Activated T-helper 1 cell treated with anti-CD3 and anti-CD28 coated beads, Interleukin-12 subunit alpha, Interleukin-12 subunit beta, Interleukin-2, Interleukin-4 antibody, amounts not matched to agents 30 ng/mL and 10 ng/mL and 1 ng/mL, durations not matched to agents 14 hours and 24 hours and 36 hours (primary cell): ENCODE results near the gene CREB5. TPM values are rescaled to one million over a fixed set of nuclear protein-coding genes. Genes with fewer than 3 reads are reported as not detected.

Experiments used
- DNase-seq: peaks from one replicate; pipeline ENCODE4 v3.0.0; 2021; ENCODE audit warnings: low spot score
- H3K27ac Mint-ChIP-seq: one replicate; pipeline ENCODE4 v1.8.0; 2021; ENCODE audit warnings: mild to moderate bottlenecking, mixed read lengths
- H3K27me3 Mint-ChIP-seq: one replicate; pipeline ENCODE4 v1.8.0; 2022; ENCODE audit warnings: mild to moderate bottlenecking, moderate library complexity, mixed read lengths; ENCODE audit not compliant: insufficient read depth
- H3K36me3 Mint-ChIP-seq: one replicate; pipeline ENCODE4 v1.8.0; 2021; ENCODE audit warnings: low read depth, mixed read lengths
- H3K4me1 Mint-ChIP-seq: one replicate; pipeline ENCODE4 v1.8.0; 2021; ENCODE audit warnings: low read depth, mixed read lengths
- H3K4me3 Mint-ChIP-seq: one replicate; pipeline ENCODE4 v1.8.0; 2021; ENCODE audit warnings: mild to moderate bottlenecking, moderate library complexity, mixed read lengths
- H3K9me3 Mint-ChIP-seq: one replicate; pipeline ENCODE4 v1.8.0; 2021; ENCODE audit warnings: mixed read lengths
- intact Hi-C: fragments of 100-400 bp; cut with micrococcal nuclease; formaldehyde crosslinking; loops from one replicate; pipeline ENCODE4 v1.15.1; 2024
- total RNA-seq: library from RNA; stranded (reverse); gene quantifications from 2 replicates; pipeline ENCODE4 v1.2.3, GENCODE V29; 2022

CREB5 gene
- total RNA-seq, 1 donor from 2014 or later, result not detected

- DNase-seq, result no peak
- intact Hi-C loops, result no loop called here
- Mint-ChIP-seq H3K36me3 (no peaks in the 10 kb centered on the region), H3K27ac (no peak overlapping the region), H3K4me1 (no peaks in the 10 kb centered on the region), H3K4me3 (no peak overlapping the region), H3K27me3 (no peaks in the 10 kb centered on the region), H3K9me3 (no peaks in the 10 kb centered on the region)
Observed at GRCh38 chr7:28732071-28732869, 320.0 kb downstream of the CREB5 start.

GRCh38 chr7:28733035-28733434, 320.7 kb downstream of the CREB5 start:
- H3K27ac Mint-ChIP-seq, result no peak overlapping the region
- intact Hi-C loops, result no loop called here
- no peaks in the 10 kb centered on the region for H3K36me3 Mint-ChIP-seq
- H3K4me3 Mint-ChIP-seq, result no peak overlapping the region
- no peaks in the 10 kb centered on the region for H3K27me3 Mint-ChIP-seq
- H3K4me1 Mint-ChIP-seq, result no peaks in the 10 kb centered on the region
- H3K9me3 Mint-ChIP-seq, result no peaks in the 10 kb centered on the region
- DNase-seq, result no peak

- intact Hi-C loops, result no loop called here
- H3K27me3 Mint-ChIP-seq, result no peaks in the 10 kb centered on the region
Observed at GRCh38 chr7:28738412-28738811, 326.1 kb downstream of the CREB5 start.

GRCh38 chr7:28739128-28739527, 326.8 kb downstream of the CREB5 start:
- Mint-ChIP-seq H3K27me3 (no peaks in the 10 kb centered on the region), H3K36me3 (no peaks in the 10 kb centered on the region), H3K4me1 (no peaks in the 10 kb centered on the region), H3K9me3 (no peaks in the 10 kb centered on the region), H3K4me3 (no peak overlapping the region), H3K27ac (no peak overlapping the region)
- no peak for DNase-seq
- intact Hi-C loops, result no loop called here

More at GRCh38 chr7:28738412-28738811, 326.1 kb downstream of the CREB5 start:
- no peaks in the 10 kb centered on the region for H3K9me3 Mint-ChIP-seq
- DNase-seq, result no peak
- H3K4me1 Mint-ChIP-seq, result no peaks in the 10 kb centered on the region
- no peaks in the 10 kb centered on the region for H3K36me3 Mint-ChIP-seq
- no peak overlapping the region for H3K27ac Mint-ChIP-seq
- H3K4me3 Mint-ChIP-seq, result no peak overlapping the region

GRCh38 chr7:28739826-28740225, 327.5 kb downstream of the CREB5 start:
- H3K27ac Mint-ChIP-seq, result no peak overlapping the region
- H3K27me3 Mint-ChIP-seq, result no peaks in the 10 kb centered on the region
- intact Hi-C loops, result no loop called here
- H3K9me3 Mint-ChIP-seq, result no peaks in the 10 kb centered on the region
- no peak overlapping the region for H3K4me3 Mint-ChIP-seq
- H3K36me3 Mint-ChIP-seq, result no peaks in the 10 kb centered on the region
- H3K4me1 Mint-ChIP-seq, result no peaks in the 10 kb centered on the region
- no peak for DNase-seq

GRCh38 chr7:28744951-28745350, 332.6 kb downstream of the CREB5 start:
- Mint-ChIP-seq H3K9me3 (no peaks in the 10 kb centered on the region), H3K27ac (no peak overlapping the region), H3K27me3 (no peaks in the 10 kb centered on the region), H3K36me3 (no peaks in the 10 kb centered on the region), H3K4me3 (no peak overlapping the region), H3K4me1 (no peaks in the 10 kb centered on the region)
- DNase-seq, result no peak
- intact Hi-C loops, result no loop called here

GRCh38 chr7:28745351-28745750, 333.0 kb downstream of the CREB5 start:
- Mint-ChIP-seq H3K36me3 (no peaks in the 10 kb centered on the region), H3K27me3 (no peaks in the 10 kb centered on the region), H3K4me3 (no peak overlapping the region), H3K4me1 (no peaks in the 10 kb centered on the region), H3K9me3 (no peaks in the 10 kb centered on the region), H3K27ac (no peak overlapping the region)
- no peak for DNase-seq
- intact Hi-C loops, result no loop called here

GRCh38 chr7:28747404-28747803, 335.1 kb downstream of the CREB5 start:
- DNase-seq, result no peak
- no peaks in the 10 kb centered on the region for H3K4me1 Mint-ChIP-seq
- no peaks in the 10 kb centered on the region for H3K9me3 Mint-ChIP-seq
- no peaks in the 10 kb centered on the region for H3K27me3 Mint-ChIP-seq
- H3K4me3 Mint-ChIP-seq, result no peak overlapping the region
- no peaks in the 10 kb centered on the region for H3K36me3 Mint-ChIP-seq
- intact Hi-C loops, result no loop called here
- no peak overlapping the region for H3K27ac Mint-ChIP-seq

- no peaks in the 10 kb centered on the region for H3K27me3 Mint-ChIP-seq
- H3K36me3 Mint-ChIP-seq, result no peaks in the 10 kb centered on the region
- H3K4me1 Mint-ChIP-seq, result no peaks in the 10 kb centered on the region
Observed at GRCh38 chr7:28747854-28748253, 335.5 kb downstream of the CREB5 start.

GRCh38 chr7:28748346-28748745, 336.0 kb downstream of the CREB5 start:
- H3K9me3 Mint-ChIP-seq, result no peaks in the 10 kb centered on the region
- no peak for DNase-seq
- no peaks in the 10 kb centered on the region for H3K4me1 Mint-ChIP-seq
- intact Hi-C loops, result no loop called here
- H3K36me3 Mint-ChIP-seq, result no peaks in the 10 kb centered on the region
- H3K27ac Mint-ChIP-seq, result no peak overlapping the region
- H3K4me3 Mint-ChIP-seq, result no peak overlapping the region
- H3K27me3 Mint-ChIP-seq, result no peaks in the 10 kb centered on the region

More at GRCh38 chr7:28747854-28748253, 335.5 kb downstream of the CREB5 start:
- intact Hi-C loops, result no loop called here
- Mint-ChIP-seq H3K9me3 (no peaks in the 10 kb centered on the region), H3K27ac (no peak overlapping the region), H3K4me3 (no peak overlapping the region)
- DNase-seq, result no peak

- Mint-ChIP-seq H3K36me3 (no peaks in the 10 kb centered on the region), H3K4me1 (no peaks in the 10 kb centered on the region), H3K27ac (no peak overlapping the region), H3K27me3 (no peaks in the 10 kb centered on the region), H3K9me3 (no peaks in the 10 kb centered on the region), H3K4me3 (no peak overlapping the region)
- intact Hi-C loops, result no loop called here
- no peak for DNase-seq
Observed at GRCh38 chr7:28748933-28749584, 336.7 kb downstream of the CREB5 start.

GRCh38 chr7:28749638-28750037, 337.3 kb downstream of the CREB5 start:
- no peak for DNase-seq

GRCh38 chr7:28750981-28751380, 338.7 kb downstream of the CREB5 start:
- H3K36me3 Mint-ChIP-seq, result no peaks in the 10 kb centered on the region
- no peaks in the 10 kb centered on the region for H3K9me3 Mint-ChIP-seq
- H3K27ac Mint-ChIP-seq, result no peak overlapping the region
- no peaks in the 10 kb centered on the region for H3K27me3 Mint-ChIP-seq
- intact Hi-C loops, result no loop called here
- H3K4me3 Mint-ChIP-seq, result no peak overlapping the region
- no peaks in the 10 kb centered on the region for H3K4me1 Mint-ChIP-seq
- DNase-seq, result no peak

More at GRCh38 chr7:28749638-28750037, 337.3 kb downstream of the CREB5 start:
- Mint-ChIP-seq H3K27me3 (no peaks in the 10 kb centered on the region), H3K36me3 (no peaks in the 10 kb centered on the region), H3K4me1 (no peaks in the 10 kb centered on the region), H3K4me3 (no peak overlapping the region), H3K9me3 (no peaks in the 10 kb centered on the region), H3K27ac (no peak overlapping the region)
- intact Hi-C loops, result no loop called here
